HepG2 (cell line): ENCODE data around the gene STK38L. TPM values are rescaled to one million over a fixed set of nuclear protein-coding genes. Genes with fewer than 3 reads are reported as not detected.

Source experiments
- HHEX ChIP-seq: IDR thresholded peaks from 2 replicates; pipeline ENCODE4 v1.6.1; 2016; ENCODE audit warnings: control low read depth
- HNRNPH1 ChIP-seq: fragments of 200-400 bp; formaldehyde crosslinking; optimal IDR thresholded peaks from 2 replicates; pipeline ENCODE3; 2017; ENCODE audit warnings: mild to moderate bottlenecking, low read depth, low read length
- MIER3 ChIP-seq: IDR thresholded peaks from 2 replicates; pipeline ENCODE4 v1.6.1; 2016; ENCODE audit warnings: missing compliant biosample characterization, borderline replicate concordance
- NR3C1 ChIP-seq: sonication (generic); formaldehyde crosslinking; IDR thresholded peaks from 2 replicates; pipeline ENCODE4 v1.4.0; 2020; ENCODE audit warnings: missing genetic modification reagents
- RAD21 ChIP-seq: fragments of 450-650 bp; formaldehyde crosslinking; IDR thresholded peaks from 2 replicates; pipeline ENCODE4 v1.5.0; 2020; ENCODE audit warnings: mild to moderate bottlenecking
- SNAI1 ChIP-seq: sonication (generic); formaldehyde crosslinking; IDR thresholded peaks from 2 replicates; pipeline ENCODE4 v1.5.0; 2020; ENCODE audit warnings: mild to moderate bottlenecking, missing genetic modification reagents, borderline replicate concordance
- SP4 ChIP-seq: sonication (generic); formaldehyde crosslinking; IDR thresholded peaks from 2 replicates; pipeline ENCODE4 v1.8.1; 2023; ENCODE audit warnings: mild to moderate bottlenecking, missing genetic modification reagents
- TARDBP ChIP-seq: sonication (generic); formaldehyde crosslinking; IDR thresholded peaks from 2 replicates; pipeline ENCODE4 v1.8.0; 2022; ENCODE audit warnings: mild to moderate bottlenecking, missing genetic modification reagents
- ZNF329 ChIP-seq: sonication (generic); formaldehyde crosslinking; IDR thresholded peaks from 2 replicates; pipeline ENCODE4 v1.9.0; 2021; ENCODE audit warnings: low read depth, mild to moderate bottlenecking, missing genetic modification reagents
- ZNF563 ChIP-seq: sonication (generic); formaldehyde crosslinking; IDR thresholded peaks from 2 replicates; pipeline ENCODE4 v1.8.0; 2022; ENCODE audit warnings: mild to moderate bottlenecking, moderate library complexity, missing genetic modification reagents
- ZNF713 ChIP-seq: sonication (generic); formaldehyde crosslinking; IDR thresholded peaks from 2 replicates; pipeline ENCODE4 v1.4.0; 2020; ENCODE audit warnings: mild to moderate bottlenecking, missing genetic modification reagents
- ZSCAN21 ChIP-seq: sonication (generic); formaldehyde crosslinking; IDR thresholded peaks from 2 replicates; pipeline ENCODE4 v1.8.0; 2022; ENCODE audit warnings: mild to moderate bottlenecking, missing genetic modification reagents, moderate library complexity, borderline replicate concordance
- polyA plus RNA-seq, 8 experiments: library from polyadenylated mRNA; depleted of rRNA in 3 of 8; stranded (reverse) in 7 of 8; unstranded in 1 of 8; fragments of >200 nt; fragmentation: Illumina TruSeq in 4 of 8; extraction: Trizol in 4 of 8; gene quantifications; 2 replicates each; pipeline versions ENCODE4 v1.2.1 to v1.2.3, GENCODE V29; 2011 to 2016; ENCODE audit warnings: low read depth in 4 of 8, missing spikeins in 1 of 8, mixed read lengths in 1 of 8; ENCODE audit not compliant: insufficient read depth in 1 of 8
- total RNA-seq, 5 experiments: library from RNA; depleted of rRNA; stranded (reverse); fragments of >200 nt; fragmentation: Illumina TruSeq; extraction: Trizol; gene quantifications; 2 replicates each; pipeline ENCODE4 v1.2.3, GENCODE V29; 2016; ENCODE audit warnings: low read depth in 1 of 5
- TF ChIP-seq, protein P1 (sequence below): sonication (generic); formaldehyde crosslinking; IDR thresholded peaks from 2 replicates; pipeline ENCODE4 v1.5.0; 2020; ENCODE audit warnings: mild to moderate bottlenecking, missing genetic modification reagents, borderline replicate concordance
- TF ChIP-seq, protein P2 (sequence below): sonication (generic); formaldehyde crosslinking; IDR thresholded peaks from 2 replicates; pipeline ENCODE4 v1.5.1; 2020; ENCODE audit warnings: missing genetic modification reagents, mild to moderate bottlenecking, borderline replicate concordance

STK38L gene
- total and polyA plus RNA-seq, 2 of the 13 experiments (the other 11 are each of a cell fraction or from before 2014, with no cell fraction given) = 6.1 to 26.4 TPM

DNA sequence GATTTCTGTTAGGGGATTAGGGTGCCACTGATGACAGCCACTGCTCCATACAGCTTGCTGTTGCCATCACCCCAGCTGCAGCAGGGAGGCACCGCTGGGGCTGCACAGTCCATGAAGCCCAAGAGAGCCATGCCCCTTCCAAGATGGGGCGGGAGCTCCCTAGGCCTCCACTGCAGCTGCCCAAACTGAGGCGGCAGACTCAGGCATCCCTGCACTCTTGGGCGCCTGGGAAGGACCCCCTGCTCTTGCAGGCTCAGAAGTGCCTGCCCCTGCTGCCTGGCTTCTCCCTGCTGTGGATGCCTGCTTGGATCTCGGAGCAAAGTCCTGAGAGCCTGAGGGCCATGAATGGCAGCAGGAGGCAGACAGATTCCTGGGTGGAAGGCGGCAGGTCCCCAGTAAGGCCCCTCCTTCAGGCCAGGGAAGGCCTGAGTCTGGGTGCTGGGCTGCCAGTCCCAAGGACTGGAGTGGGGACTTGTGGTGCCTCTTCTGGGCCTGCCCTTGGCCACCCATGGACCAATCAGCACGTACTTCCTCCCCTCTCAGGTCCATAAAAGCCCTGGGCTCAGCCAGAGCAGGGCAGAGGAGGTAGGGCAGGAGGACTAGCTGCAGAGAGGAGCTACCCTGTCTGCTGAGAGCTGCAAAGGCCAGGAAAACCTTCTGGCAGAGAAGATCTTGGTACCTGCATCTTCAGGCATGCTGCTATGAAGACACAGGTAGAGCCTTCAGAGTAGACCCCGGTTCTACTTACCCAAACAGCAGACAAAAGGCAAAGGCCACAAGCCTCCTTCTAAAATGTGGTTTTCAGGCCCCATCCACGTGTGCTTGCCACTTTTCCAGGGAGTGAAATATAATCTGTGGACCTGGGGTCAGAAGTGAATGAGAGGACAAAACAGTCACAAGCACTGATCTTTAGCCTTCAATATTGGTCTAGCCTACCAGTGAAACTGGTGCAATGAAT is 30.0 kb upstream of the STK38L start (continued):
- TF ChIP-seq ZSCAN21 (CRISPR knock-in tag) = no peak
- peak; percentile 30; the same call in 1 of the 2 replicates for TF ChIP-seq MIER3 (CRISPR knock-in tag)
- TF ChIP-seq, protein P1, sequence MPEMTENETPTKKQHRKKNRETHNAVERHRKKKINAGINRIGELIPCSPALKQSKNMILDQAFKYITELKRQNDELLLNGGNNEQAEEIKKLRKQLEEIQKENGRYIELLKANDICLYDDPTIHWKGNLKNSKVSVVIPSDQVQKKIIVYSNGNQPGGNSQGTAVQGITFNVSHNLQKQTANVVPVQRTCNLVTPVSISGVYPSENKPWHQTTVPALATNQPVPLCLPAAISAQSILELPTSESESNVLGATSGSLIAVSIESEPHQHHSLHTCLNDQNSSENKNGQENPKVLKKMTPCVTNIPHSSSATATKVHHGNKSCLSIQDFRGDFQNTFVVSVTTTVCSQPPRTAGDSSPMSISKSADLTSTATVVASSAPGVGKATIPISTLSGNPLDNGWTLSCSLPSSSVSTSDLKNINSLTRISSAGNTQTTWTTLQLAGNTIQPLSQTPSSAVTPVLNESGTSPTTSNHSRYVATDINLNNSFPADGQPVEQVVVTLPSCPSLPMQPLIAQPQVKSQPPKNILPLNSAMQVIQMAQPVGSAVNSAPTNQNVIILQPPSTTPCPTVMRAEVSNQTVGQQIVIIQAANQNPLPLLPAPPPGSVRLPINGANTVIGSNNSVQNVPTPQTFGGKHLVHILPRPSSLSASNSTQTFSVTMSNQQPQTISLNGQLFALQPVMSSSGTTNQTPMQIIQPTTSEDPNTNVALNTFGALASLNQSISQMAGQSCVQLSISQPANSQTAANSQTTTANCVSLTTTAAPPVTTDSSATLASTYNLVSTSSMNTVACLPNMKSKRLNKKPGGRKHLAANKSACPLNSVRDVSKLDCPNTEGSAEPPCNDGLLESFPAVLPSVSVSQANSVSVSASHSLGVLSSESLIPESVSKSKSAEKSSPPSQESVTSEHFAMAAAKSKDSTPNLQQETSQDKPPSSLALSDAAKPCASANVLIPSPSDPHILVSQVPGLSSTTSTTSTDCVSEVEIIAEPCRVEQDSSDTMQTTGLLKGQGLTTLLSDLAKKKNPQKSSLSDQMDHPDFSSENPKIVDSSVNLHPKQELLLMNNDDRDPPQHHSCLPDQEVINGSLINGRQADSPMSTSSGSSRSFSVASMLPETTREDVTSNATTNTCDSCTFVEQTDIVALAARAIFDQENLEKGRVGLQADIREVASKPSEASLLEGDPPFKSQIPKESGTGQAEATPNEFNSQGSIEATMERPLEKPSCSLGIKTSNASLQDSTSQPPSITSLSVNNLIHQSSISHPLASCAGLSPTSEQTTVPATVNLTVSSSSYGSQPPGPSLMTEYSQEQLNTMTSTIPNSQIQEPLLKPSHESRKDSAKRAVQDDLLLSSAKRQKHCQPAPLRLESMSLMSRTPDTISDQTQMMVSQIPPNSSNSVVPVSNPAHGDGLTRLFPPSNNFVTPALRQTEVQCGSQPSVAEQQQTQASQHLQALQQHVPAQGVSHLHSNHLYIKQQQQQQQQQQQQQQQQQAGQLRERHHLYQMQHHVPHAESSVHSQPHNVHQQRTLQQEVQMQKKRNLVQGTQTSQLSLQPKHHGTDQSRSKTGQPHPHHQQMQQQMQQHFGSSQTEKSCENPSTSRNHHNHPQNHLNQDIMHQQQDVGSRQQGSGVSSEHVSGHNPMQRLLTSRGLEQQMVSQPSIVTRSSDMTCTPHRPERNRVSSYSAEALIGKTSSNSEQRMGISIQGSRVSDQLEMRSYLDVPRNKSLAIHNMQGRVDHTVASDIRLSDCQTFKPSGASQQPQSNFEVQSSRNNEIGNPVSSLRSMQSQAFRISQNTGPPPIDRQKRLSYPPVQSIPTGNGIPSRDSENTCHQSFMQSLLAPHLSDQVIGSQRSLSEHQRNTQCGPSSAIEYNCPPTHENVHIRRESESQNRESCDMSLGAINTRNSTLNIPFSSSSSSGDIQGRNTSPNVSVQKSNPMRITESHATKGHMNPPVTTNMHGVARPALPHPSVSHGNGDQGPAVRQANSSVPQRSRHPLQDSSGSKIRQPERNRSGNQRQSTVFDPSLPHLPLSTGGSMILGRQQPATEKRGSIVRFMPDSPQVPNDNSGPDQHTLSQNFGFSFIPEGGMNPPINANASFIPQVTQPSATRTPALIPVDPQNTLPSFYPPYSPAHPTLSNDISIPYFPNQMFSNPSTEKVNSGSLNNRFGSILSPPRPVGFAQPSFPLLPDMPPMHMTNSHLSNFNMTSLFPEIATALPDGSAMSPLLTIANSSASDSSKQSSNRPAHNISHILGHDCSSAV = no peak
- TF ChIP-seq ZNF329 (CRISPR knock-in tag) = 0 out of 2 replicates have a peak, but pooled peaks have one; percentile 45
- peak; percentile 15; the same call in 1 of the 2 replicates for TF ChIP-seq ZNF563
- TF ChIP-seq, protein P2, sequence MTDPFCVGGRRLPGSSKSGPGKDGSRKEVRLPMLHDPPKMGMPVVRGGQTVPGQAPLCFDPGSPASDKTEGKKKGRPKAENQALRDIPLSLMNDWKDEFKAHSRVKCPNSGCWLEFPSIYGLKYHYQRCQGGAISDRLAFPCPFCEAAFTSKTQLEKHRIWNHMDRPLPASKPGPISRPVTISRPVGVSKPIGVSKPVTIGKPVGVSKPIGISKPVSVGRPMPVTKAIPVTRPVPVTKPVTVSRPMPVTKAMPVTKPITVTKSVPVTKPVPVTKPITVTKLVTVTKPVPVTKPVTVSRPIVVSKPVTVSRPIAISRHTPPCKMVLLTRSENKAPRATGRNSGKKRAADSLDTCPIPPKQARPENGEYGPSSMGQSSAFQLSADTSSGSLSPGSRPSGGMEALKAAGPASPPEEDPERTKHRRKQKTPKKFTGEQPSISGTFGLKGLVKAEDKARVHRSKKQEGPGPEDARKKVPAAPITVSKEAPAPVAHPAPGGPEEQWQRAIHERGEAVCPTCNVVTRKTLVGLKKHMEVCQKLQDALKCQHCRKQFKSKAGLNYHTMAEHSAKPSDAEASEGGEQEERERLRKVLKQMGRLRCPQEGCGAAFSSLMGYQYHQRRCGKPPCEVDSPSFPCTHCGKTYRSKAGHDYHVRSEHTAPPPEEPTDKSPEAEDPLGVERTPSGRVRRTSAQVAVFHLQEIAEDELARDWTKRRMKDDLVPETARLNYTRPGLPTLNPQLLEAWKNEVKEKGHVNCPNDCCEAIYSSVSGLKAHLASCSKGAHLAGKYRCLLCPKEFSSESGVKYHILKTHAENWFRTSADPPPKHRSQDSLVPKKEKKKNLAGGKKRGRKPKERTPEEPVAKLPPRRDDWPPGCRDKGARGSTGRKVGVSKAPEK (CRISPR knock-in tag) = peak; percentile 39; the same call in 1 of the 2 replicates
- TF ChIP-seq HHEX (CRISPR knock-in tag) = no peak
- no peak for TF ChIP-seq SNAI1
- 0 out of 2 replicates have a peak, but pooled peaks have one; percentile 42 for TF ChIP-seq ZNF713
- peak; percentile 75 for TF ChIP-seq SP4 (CRISPR knock-in tag)
- peak; percentile 16; the same call in 1 of the 2 replicates for TF ChIP-seq TARDBP (CRISPR knock-in tag)
- TF ChIP-seq NR3C1 (CRISPR knock-in tag) = no peak
- no peak for TF ChIP-seq RAD21
- peak; percentile 82 for TF ChIP-seq HNRNPH1
